GM19455 (cell line): Measurements from ENCODE around the gene SWT1.

ENCODE experiments used
- ATAC-seq: cut with Tn5 transposase; IDR thresholded peaks from one replicate; pipeline ENCODE4 v1.9.1; 2021; ENCODE audit not compliant: unreplicated experiment

The SWT1 gene, protein sequence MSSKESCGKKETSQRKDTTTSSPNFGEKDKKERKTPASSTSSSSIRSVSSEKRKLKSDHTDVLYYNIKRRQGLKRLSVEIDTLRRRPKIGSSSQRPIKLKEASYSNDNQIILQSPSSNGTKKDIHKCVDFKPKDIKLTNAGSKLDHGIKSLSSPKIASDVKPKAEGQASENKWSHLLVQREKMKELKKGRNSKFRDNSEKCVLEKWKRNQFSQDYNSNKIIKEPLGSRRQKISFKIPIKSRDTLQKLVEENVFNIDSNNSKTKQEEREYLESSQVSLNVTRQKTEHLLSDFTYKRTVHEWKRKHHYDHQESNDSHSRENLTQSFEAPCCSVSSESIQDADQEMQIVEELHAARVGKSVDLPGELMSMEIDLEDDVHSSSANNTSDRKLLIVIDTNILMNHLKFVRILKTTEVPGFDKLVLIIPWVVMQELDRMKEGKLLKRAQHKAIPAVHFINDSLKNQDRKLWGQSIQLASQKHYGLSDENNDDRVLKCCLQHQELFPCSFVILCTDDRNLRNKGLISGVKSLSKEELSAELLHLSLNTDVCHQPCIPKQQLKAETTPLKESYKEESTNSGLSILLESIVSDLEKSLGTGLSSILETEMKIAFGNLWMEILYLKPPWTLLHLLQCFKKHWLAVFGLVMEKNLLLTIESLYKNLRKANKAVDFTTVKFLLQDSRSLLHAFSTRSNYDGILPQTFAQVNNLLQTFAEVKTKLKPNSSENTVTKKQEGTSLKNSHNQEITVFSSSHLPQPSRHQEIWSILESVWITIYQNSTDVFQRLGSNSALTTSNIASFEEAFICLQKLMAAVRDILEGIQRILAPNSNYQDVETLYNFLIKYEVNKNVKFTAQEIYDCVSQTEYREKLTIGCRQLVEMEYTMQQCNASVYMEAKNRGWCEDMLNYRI

DNA sequence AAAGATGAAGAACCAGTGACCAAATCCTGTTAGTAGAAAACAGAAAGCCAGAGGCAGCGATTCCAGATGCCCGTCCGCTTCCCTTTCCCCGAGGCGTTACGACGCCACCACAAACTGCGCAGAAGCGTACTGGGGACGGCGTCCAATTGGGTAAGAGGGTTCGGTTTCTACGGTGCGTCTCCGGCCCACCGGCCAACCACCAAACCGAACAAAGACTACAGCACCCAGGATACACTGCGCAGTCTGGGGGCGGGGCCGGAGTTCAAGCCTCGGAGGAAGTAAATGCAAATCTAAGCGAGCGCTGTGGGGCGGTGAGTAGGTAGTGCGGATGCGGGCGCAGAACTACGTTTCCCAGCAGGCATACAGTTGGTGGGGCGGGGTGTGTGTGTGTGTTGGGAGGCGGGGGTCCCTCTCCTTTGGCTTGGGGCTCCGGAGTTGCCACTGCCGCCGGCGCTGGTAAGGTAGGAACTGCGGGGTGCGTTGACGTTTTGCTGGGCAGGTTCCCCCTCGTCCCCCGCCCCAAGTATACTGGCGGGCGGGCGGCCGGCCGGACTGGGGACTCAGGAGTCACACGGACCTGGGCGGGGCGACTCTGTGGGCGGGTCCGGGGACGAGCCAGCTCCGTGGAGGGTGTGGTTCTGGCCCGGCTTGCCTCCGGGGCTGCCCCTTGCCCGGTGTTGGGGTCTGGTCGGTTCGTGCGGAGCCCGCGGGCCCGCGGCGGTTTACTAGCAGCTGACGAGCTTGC, at the start of gene SWT1, which contains the start of gene TRMT1L:
Gene SWT1 (plus strand): TSS at position 314 of the 745 bp plus-strand sequence. CDS start 3,675 bp downstream, outside the sequence.
Gene TRMT1L (minus strand): TSS at position 100 of the 745 bp plus-strand sequence. CDS start 241 bp downstream, outside the sequence.
- peak; percentile 93 for ATAC-seq

DNA sequence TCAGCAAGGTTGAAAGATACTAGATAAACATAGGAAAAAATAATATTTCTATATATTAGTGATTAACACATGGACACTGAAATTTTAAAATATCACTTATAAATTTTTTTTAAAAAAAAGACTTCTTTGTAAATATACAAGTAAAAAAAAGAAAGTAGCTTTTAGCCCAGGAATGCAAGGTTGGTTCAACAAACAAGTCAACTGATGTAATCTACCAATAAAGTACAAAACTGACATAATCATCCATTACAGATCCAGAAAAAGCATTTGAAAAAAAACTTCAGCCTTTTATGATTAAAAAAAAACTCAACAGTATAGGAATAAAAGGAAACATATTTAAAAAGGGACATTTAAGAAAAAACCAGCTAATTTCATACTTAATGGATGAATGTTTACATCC, 48.6 kb upstream of the SWT1 start:
- ATAC-seq, result no peak

DNA sequence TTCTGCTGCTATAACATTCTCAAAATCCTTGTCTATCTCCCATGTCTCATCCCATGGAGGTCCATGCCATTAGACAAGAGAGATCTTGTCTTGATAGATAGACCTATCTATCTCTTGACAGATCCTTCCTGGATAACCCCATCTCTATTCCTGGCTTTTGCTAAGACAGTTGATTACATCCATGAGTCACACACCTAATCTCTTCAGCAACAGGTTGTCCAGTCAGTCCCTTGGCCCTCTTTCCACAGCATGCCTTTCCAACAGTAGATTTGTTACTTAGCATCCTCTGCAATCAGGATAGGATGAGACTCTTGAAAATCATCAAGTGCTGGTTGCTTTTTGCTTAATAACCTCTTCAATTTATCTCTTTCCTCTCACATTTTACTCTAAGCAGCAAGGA, 46.8 kb upstream of the SWT1 start:
- no peak for ATAC-seq

DNA sequence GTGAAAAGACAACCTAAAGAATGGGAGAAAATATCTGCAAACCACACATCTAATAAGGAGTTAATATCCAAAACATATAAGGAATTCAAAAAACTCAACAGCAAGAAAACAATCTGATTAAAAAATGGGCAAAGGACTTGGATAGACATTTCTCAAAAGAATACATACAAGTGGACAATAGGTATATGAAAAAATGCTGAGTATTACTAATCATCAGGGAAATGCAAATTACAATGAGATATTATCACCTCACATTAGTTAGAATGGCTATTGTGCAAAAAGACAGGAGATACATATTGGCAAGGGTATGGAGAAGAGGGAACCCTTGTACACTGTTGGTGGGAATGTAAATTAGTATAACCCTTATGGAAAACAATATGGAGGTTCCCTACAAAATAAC, 45.1 kb upstream of the SWT1 start:
- ATAC-seq, result no peak

DNA sequence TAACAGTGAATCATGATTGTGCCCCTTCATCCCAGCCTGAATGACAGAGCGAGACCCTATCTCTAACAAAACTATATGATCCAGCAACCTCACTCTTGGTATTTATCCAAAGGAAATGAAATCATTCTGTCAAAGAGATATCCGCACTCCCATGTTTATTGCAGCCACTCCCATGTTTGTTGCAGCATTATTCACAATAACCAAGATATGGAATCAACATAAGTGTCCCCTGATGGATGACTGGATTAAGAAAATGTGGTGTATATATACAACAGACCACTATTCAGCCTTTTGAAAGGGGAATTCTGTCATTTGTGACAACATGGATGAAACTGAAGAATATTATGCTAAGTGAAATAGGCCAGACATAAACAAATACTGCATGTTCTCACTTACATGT, 44.6 kb upstream of the SWT1 start:
- ATAC-seq, result no peak

DNA sequence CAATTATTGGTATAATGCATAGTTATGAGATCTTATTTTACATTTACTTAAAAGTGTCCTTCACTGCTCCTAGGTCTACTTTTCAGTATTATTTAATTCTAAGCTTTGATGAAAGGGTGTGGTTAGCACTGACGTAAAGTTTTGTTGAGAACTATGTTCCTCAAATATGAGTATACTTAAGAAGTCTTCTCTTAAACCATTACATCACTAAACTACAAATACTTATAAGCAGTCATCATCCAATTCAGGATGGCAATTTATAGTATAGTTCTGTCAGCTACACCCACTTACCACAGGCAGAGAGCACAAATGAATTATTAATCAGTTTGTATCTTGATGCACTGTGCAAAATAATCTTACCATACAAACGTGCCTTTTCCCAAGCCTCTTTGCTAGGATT, 27.3 kb upstream of the SWT1 start:
- ATAC-seq, result no peak

DNA sequence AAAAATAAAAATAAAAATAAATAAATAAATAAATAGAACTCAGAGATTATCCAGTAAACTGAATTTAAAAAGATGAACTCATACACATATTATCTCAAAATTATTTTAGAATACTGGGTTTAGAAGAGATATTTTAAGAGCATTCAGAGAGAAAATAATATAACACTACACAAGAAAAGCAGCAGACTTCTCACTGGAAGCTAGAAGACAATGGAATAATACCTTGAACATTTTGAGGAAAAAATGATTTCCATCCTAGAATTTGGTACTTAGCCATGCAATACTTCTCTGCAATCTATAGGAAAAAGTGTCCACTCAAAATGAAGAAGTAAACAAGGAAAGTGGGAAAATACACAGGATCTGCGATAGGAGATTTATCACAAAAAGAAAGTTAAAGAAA, 24.4 kb upstream of the SWT1 start:
- ATAC-seq, result no peak

DNA sequence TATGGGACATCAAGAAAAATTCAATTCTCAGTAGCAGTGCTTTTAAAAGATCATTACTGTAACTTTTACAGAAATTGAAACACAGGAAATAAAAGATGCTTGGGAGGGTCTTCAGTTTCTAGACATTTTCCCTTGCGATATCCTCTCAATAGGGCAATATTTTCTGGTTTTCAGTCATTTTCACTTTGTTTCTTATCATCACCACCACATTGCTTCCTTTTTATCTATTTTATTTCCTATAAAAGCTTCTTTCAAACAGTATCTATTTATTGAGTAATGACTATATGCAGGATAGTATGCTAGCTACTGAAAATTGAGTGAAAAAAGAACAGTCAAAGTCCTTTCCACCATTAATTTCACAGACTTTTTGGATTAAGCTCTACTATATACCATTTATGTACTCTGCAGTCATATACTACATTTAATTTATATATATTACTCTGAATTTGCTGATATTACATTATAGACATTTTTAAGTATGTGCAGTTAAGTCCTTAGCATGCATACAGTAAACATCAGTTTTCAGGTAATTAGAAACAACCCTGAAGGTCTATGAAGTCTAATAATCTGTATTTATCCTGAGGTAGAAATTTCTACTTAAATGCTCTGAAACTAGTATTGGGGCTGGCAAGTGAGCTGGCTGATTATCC, 18.9 kb upstream of the SWT1 start:
- ATAC-seq, result no peak

DNA sequence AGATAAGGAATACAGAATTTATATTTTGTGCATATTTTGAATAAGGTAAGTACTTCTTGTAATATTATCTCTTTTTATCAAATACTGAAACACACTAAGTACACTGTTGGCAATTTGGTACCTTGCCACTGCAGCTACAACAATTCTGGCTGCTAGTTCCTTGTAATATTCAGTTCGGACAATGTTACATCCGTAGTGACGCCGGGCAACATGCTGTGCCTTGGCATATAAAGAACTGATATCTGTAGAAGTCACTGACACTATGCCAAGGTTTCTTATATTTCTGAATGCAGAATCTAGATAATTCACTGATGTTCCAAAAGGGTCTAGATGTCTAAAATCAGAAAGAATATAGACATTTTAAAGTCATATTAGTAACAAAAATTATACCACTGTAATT, 17.7 kb upstream of the SWT1 start:
- ATAC-seq, result no peak

DNA sequence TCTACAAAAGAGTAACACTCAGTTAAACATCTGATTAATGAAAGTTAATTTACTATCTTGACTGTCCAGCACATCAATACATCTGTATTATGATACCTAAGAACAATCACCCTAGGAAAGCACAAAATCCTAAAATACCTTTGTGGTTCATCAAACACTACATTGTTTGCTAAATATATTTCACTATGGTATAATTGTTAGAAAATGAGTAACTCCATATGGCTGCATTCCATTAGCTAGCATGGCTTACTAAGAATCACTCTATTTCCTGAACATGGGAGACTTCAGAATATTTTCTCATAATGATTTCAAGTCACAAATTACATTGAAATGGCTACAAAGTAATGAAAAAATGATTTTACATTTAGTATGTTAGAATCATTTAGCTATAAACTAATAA, 12.7 kb upstream of the SWT1 start:
- no peak for ATAC-seq

DNA sequence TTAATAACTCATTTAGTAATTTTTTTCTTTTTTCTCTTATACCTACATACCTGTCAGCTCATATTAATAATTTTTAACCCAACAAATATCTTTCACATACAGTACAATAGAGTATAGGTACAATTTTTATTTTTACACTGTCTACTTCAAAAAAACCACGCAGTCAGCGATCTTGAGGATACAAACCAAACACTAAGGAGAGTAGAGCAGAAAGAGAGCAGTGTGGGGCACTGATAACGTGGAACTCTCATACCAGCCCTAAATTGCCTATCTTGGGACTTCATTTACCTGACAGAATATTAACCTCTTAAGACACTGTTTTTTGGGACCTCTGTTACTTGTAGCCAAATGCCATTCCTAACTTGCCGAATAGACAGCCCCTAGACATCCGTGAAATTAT, 5.8 kb upstream of the SWT1 start:
- ATAC-seq, result no peak

DNA sequence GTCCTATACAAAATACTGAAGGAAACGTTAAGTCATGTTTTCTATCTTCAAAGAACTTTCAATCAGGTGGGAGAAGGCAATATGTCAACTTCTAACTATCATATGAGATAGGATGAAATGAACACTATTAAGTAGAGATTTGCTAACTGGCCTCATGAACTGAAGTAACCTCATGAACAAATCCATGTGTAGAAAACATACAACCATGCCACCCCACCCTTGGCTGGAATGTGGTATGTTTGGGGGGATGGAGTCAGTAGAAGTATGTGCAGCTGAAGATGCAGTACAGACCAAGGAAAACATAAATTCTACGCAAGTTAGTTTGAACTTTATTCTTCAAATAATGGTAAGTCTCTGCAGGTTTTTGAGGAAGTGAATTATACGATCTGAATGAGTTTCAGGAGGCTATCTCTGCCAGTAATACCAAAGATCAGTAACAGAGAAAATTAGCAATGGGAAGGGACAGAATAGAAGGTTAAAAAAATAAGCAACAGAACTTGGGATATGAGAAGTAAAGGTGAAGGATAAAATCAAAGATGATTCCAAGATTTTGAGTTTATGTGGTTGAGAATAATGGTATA, 4.7 kb upstream of the SWT1 start:
- no peak for ATAC-seq

DNA sequence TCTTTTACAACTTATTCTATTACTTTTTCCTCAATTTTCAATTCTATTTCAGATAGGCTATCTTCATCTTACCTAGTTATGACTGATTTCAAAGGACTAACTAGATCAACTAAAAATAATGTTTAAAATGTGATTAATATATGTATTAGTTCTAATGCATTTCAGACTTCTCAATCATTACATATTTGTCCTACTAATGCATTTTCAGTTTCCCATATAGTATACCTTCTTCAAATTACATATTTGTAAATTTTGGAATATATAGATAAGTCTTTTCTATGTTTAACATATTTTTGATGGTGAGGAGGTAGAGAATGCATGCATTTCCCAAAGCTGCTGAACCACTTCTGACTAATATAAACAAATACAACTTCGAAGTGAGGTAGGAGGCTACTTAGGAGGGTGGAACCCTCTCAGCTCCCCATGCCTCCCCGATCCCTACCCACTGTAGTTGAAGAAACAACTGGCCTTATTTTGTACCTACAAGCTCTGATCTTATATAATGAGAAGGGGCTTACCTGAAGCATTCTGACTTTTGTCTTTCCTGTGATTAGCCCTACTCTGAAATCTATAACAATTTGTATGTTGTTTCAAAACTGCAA, 2.0 kb upstream of the SWT1 start:
- ATAC-seq, result no peak

DNA sequence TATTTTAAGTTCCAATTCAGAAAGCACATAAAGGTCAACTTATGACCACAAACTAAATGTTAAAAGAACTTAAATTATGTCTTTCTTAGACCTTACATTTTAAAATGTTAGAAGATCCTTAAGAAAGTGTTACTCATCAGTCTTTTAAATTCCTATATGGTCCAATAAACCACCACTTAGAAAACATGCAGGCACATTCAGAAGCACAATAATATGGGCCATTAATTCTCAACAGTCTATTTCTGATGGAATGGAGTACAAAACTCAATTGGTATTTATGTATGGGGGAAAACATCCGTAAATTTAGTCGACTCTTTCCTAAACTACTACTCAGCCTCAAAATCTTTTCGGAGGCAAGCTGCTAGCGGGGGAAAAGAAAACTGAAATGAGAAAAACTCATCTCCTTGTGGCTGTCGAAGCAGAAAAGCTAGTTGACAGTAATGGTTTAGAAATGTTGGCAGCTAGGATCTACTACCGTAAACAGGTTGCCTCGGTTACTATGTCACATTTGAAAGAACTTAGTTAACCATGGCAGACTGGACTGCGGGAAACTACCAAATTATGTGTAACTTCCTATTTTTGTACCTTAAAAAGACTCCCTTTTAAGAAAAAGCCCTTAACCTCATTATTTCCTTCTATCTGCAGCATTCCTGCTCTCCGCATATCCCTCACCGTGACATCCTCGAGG, 1.2 kb upstream of the SWT1 start:
- no peak for ATAC-seq

DNA sequence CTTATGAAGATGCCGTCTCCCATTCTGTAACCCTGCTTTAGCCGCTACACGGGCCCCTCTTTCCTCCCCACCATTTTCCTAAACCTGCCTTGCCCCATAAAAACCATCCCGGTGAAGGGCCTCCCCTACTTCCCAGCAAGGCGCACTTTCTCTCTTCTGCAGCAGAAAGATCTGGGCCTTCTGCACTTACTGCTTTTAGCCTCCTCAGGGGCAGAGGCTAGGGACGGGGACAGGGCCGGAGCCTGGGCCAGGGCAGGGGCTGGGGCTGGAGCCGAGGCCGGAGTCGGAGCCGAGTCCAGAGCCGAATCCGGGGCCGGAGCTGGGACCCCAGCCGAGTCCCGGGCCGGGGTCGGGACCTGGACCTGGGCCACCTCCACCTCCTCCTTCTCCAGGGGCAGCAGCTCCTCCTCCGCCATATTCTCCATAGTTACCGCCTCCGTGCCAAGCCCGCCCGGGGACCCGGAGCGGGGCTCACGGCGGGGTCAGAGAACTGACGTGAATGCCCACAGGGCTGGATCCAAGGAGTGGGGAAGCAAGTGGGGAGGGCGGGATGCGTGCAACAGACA, 596 bp upstream of the SWT1 start:
- ATAC-seq, result peak; percentile 37

DNA sequence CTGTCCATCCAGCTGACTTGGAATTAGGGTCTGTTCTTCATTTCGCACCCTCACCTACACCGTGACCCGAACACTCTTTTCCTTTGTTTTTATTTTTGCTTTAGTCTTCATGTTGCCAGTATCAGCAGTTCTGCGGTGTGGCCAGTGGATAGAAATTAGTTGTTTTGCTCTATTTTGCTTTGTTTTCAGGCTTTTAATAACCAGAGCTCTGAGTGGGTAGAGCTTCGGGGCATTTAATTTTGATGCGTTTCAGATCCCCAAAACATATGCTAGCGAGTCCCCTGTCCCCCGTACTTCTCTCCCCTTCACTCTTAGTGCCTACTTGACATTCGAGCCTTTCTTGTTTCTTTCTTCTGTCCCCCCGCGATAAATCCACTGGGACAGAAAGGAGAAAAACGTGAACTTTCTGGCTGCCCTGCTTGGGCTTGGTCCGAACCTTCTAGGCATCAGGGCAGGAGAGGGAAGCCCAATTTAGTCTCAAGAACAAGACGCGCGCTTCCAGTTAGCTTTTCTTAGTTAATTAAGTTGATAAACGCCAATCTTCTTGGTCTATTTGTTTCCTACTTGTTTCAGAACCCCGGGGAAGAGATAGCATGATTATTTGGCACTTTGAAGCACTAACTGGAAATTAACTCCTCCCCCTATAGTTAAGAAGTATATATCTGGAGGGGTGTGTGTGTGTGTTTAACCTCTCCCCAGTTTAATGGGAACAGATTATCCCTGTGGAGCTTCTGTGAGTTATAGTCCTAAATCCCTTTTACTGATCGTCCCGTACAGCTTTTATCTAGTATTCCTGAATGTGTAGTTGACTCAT, 839 bp downstream of the SWT1 start:
- peak; percentile 0 for ATAC-seq

DNA sequence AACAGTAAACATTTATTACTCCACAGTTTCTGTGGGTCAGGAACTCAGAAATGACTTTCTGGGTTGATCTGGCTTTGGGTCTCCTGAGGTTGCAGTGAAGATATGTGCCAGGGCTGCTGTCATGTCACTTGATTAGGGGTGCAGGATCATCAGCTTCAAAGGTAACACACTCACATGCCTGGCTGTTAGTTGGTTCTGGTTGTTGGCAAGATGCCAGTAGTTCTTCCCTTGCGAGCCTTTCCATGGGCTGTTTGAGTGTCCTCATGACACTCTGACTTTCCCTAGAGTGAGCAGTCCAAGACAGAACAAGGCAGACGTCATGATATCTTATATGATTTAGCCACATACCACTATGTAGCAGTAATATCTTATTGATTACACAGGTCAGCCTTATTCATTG, 1.8 kb downstream of the SWT1 start:
- no peak for ATAC-seq

DNA sequence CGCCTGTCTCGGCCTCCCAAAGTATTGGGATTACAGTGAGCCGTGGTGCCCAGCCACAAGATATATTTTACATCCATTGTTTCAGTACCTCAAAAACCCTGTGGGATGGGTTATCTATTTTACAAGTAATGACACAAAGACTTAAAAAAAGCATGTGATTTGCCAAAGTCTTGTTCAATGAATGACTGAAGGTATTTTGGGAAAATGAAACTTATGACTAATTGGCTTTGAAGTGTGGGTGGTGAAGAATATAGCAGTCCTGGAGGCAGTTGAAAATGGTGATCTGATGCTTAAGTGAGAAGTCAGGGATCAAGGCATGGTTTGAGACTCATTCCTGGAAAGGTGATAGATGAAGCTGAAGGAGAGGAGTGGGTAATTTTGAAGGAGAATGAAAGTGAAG, 3.0 kb downstream of the SWT1 start:
- no peak for ATAC-seq
